HFF-Myc (cell line): Measurements from ENCODE around the gene CCDC6.
"Not testable (repeated sequence)": the region's sequence is repeated elsewhere in the genome, so short reads cannot be mapped to it uniquely, and the experiment has no call there.

ENCODE experiments used
- DNase-seq: peaks from one replicate; pipeline ENCODE4 v3.0.0-alpha.2; 2011; ENCODE audit warnings: low read depth; ENCODE audit errors: extremely low read depth
- H3K4me3 ChIP-seq: replicated peaks from 2 replicates; pipeline ENCODE4 v1.5.1; 2011; ENCODE audit warnings: low read depth, mild to moderate bottlenecking, control low read depth, low read length
- TF ChIP-seq, protein P1 (sequence below): IDR thresholded peaks from 2 replicates; pipeline ENCODE4 v1.5.1; 2012; ENCODE audit warnings: mild to moderate bottlenecking, low read depth, low read length, control low read depth; ENCODE audit errors: missing control alignments

CCDC6 gene

DNA sequence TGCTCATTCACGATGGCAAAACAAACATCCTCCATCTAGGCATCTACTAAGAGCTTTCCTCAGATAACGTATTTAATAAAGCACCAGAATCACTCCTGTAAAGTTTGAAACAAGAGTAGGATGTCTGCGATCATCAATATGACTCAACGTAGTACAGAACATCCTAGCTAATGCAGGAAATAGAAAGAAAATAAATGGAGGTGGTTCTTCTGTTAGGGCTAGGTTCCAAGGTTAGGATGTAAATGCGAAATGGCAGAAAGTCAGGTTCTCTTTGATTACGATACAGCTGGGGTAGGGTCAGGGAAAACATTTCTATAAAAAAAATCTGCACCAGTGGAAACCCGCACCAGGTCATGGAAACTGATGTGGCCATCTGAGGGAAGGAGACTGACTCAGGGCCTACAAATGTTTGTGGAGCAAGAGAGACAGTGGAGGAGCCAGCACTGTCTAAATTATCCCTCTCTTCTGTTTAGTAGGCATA lies 29.1 kb downstream of the CCDC6 start:
- no peak overlapping the region for H3K4me3 ChIP-seq
- no peak for DNase-seq
- TF ChIP-seq, protein P1, sequence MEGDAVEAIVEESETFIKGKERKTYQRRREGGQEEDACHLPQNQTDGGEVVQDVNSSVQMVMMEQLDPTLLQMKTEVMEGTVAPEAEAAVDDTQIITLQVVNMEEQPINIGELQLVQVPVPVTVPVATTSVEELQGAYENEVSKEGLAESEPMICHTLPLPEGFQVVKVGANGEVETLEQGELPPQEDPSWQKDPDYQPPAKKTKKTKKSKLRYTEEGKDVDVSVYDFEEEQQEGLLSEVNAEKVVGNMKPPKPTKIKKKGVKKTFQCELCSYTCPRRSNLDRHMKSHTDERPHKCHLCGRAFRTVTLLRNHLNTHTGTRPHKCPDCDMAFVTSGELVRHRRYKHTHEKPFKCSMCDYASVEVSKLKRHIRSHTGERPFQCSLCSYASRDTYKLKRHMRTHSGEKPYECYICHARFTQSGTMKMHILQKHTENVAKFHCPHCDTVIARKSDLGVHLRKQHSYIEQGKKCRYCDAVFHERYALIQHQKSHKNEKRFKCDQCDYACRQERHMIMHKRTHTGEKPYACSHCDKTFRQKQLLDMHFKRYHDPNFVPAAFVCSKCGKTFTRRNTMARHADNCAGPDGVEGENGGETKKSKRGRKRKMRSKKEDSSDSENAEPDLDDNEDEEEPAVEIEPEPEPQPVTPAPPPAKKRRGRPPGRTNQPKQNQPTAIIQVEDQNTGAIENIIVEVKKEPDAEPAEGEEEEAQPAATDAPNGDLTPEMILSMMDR, result no peak

DNA sequence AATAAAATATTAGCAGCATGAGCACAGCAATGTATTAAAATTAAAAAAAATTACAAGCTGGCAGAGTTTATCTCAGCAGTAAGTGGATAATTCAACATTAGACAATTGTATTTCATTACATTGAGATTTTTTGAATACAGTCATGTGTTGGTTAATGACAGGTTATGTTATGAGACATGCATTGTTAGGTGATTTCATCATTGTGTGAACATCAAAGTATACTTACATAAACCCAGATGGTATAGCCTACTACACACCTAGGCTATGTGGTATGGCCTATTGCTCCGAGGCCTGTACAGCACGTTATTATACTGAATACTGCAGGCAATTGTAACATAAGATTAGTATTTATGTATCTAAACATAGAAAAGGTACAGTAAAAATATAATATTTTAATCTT lies 29.7 kb downstream of the CCDC6 start:
- TF ChIP-seq, protein P1, result no peak
- H3K4me3 ChIP-seq, result no peak overlapping the region
- DNase-seq, result no peak

DNA sequence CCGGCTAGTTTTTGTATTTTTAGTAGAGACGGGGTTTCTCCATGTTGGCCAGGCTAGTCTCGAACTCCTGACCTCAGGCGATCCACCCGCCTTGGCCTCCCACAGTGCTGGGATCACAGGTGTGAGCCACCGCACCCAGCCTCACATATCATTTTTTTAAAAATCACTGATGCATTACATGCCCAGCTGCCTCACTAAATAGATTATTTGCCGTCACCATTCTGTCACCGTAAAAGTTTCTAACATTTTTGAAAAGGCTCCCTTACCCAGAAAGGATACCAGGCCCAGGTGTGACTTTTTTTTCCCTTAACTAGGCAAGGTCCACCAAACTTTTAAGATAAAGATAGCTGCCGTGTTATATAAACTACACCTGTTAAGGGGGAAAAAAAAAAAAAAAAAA lies 30.1 kb downstream of the CCDC6 start:
- DNase-seq, H3K4me3 ChIP-seq: not testable (repeated sequence)

DNA sequence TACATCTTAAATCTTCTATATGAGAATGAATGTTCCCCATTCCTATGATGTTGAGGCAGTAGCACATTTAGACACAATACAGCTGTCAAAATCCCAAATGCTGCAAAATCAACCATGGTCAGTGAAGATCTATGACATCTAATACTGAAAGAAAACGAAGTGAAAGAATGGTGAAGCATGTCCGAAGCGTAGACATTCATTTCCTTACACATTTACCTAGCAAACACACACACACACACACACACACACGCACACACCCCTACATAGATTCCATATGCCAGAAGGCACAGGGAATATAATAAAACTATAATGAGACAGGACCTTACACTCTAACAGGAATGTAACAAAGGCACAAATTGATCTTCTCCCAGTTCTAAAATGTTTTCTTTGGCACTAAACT lies 32.5 kb downstream of the CCDC6 start:
- no peak overlapping the region for H3K4me3 ChIP-seq
- DNase-seq, result no peak
- TF ChIP-seq, protein P1, result no peak

DNA sequence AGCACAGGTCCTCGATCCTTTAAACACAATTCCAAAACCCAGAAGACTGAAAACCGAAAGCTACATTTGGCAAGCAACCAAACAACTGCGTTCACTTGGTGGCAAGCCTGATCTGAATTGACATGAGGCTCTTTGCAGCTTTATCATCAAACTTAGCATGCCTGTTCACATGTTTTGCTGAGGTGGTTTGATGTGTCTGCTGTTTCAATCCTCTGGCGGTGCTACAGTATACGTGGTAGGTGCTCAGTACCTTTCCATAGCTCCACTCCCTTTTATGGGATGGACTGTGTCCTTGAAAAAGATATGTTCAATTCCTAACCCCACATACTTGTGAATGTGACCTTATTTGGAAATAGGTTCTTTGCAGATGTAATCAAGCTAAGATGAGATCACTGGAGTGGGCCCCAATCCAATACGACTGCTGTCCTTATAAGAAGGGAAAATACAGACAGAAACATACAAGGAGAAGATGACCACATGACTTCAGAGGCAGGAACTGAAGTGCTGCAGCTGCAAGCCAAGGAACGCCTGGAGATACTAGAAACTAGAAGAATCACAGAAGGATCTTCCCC lies 33.4 kb downstream of the CCDC6 start:
- TF ChIP-seq, protein P1, result no peak
- peak; percentile 82 for DNase-seq
- H3K4me3 ChIP-seq, result no peak overlapping the region

DNA sequence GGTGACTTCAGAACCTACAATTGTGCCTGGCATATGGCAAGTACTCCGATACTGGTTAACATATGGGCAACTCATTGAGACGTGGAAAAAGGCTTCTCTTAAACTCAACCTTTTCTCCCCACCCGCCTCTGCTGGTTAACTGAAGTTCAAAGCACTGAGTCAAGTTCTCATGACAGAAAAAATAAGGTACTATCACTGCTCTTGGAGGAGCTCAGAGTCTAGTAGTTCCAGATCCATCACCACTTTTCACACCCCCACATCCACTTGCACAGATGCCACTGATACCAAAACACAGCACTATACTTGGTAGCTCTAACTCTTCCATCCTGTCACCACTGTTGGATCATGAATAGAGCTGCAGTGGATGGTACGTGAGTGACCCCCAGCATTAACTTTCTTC lies 36.2 kb downstream of the CCDC6 start:
- no peak for DNase-seq
- TF ChIP-seq, protein P1, result no peak

DNA sequence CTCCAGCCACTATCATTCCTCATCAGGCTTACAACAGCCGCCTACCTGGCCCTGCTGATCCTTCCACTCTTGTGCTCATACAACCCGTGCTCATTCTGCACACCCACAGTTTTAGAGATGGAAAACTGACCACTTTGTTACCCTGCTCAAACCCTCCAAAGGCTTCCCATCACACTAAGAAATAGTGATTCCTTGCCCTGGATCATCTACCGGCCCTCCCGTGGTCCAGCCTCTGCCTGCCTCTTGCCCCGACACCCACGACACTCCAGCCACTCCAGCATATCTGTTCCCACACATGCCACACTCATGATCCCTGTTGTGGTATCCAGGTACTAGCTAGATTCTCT lies 36.8 kb downstream of the CCDC6 start:
- TF ChIP-seq, protein P1, result no peak
- H3K4me3 ChIP-seq, result no peak overlapping the region

More for the DNA sequence above, 36.2 kb downstream of the CCDC6 start:
- no peak overlapping the region for H3K4me3 ChIP-seq

More for the DNA sequence above, 36.8 kb downstream of the CCDC6 start:
- DNase-seq, result no peak
